AML-193 (cell line): ENCODE results near the gene PRDM10.
A peak's percentile ranks its signal among the peaks of the same experiment; 100 is the strongest.

Experiments
- DNase-seq, 2 experiments: peaks; one replicate each; lab custom pipeline; 2025; lab: John Stamatoyannopoulos, UW

Gene PRDM10

DNA sequence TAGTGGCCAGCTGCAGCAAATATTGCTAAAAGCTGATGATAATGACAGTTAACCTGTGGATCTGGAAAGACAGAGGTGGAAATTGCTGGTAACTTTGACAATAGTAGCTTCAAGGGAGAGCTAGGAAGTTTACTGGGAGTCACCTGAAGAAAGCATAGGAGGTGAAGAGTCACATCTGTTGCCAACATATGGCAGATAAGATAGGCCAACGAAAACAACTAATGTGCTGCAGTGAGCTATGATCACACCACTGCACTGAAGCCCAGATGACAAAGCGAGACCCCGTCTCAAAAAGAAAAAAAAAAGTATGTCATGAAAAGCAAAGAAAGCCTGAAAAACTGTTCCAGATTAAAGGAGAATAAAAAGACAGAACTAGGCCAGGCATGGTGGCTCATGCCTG is 4.3 kb upstream of the PRDM10 start:
- DNase-seq, result no peak

DNA sequence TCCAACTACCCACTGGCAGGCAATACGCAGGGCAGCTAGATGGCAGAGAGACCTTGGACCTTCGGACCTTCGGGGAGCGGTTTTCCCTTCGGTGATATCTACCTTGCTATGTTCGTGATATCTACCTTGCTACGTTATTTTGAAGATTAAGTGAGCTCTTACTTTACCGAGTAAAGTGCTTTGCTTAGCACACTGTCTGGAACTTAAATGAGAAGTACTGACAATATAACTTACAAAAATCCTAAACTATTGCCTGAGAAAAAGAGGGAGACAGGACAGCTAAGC is 1.0 kb upstream of the PRDM10 start:
- no peak for DNase-seq

DNA sequence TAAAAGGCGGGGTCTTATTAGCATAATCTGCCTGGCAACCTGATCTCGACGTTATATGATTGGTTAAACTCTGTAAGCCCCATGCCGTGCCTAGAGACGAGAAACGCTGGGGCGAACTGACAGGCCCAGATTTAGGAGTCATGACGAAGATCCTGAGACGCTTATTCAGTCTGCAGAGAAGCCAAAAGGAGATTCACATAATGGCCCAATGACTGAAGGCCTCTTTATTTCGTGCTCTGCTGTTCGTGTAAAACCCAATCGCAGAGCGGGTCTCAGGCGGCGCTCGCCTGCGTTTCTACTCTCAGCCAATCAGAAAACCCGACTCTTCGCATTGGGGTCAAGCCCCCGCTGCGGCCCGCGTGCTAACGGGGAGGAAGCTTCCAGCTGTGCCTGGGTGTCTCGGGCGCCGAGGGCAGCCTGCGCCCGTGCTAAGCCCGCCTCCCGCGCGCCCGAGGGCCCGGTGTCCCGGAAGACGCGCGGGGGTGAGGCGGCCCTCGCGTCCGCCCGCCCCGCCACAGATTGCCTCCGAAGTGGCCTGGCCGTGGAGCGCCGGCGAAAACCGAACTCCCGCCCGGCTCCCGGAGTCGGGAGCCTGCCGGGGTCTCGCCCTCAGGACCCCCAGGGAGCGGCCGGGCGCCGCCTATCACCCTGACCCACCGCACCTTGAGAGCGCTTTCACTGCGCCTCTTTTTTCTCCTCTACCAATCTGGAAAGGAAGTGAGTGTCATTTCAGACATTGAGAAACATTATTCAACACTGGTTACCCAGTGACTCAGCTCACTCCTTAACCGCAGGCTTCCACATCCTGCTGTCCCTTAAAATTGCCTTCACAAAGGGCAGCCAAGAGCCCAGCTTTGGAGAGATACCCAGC is 446 bp upstream of the PRDM10 start:
- peak; percentile 92 to 94 for DNase-seq

DNA sequence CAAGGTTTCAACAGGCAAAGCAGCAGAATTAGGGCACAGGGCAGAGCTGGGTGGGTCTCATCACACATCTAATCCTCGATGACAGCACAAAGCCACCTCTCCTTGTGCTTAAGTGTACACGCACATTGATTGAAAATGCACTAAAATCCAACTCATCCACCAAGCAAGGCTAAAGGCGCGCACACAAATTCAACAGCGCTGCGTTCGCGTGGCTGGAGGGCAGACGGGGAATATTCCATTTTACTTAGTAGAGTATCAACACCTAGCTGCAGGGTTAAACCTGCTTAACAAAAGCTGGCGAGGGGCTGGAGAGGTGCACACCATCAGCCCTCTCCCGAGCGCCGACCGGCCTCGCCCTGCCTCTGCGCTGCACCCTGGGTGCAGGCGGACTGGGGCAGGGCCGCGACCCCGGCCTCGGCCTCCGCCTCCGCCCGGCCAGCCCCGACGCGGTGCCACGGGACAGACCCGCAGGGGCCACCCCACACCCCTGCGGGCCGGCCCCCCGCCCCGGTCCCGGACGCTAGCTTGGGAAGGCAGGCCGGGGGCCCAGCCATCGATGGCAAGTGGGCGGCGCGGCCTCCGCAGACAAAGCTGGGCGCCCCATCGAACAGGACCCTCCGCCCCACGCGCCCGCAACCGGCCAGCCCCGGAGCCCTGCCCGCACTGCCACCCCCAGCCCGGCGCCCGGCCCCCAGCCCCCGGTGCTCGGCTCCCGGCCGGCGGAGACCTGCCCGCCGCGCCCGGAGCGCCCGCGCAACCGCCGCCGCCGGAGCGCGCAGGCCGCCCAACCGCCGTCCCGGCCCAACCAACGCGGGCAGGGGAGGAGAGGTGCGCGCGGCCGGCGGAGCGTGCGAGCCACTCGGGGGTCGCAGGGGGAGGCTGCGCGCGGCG is 929 bp downstream of the PRDM10 start:
- no peak for DNase-seq

DNA sequence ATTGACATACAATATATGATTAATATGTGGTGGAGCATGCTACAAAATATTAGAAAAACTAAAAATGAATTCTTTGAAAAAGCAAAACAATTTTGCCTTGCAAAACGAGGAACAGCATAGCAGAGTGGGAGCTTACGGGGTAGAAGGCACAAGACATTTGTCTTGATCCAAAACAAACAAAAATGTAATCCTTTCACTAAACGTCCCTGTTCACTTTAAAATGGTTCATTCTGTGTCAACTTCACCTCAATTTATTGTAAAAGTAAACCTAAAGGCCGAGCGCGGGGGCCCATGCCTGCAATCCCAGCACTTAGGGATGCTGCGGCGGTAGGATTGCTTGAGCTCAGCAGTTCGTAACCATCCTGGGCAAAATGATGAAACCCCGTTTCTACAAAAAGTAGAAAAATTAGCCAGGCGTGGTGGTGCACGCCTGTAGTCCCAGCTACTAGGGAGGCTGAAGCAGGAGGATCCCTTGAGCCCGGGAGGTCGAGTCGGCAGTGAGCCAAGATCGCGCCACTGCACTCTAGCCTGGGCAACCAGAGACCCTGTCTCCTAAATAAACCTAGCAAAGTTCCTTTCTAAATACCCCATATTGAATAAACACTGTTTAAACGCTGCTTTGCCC is 2.0 kb downstream of the PRDM10 start:
- DNase-seq, result peak in 1 of 2 experiments; percentile 14

DNA sequence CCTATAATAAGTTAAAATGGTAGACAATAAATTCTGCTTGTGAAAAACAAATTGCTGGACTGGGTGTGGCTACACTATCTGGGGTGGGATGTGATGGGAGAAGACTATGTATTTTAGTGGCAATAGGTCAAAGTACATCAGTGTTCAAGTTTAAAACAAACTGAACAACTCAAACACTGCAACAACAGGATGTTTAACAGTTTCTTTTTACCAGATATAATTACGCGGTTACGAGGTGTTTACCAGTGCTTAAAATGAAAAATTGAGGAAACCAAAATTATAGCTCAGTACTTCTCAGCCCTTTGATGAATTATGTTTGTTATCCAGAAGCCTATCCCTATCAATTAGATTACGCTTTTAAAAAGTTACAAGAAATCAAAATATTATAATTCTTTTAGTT is 3.2 kb downstream of the PRDM10 start:
- no peak for DNase-seq

DNA sequence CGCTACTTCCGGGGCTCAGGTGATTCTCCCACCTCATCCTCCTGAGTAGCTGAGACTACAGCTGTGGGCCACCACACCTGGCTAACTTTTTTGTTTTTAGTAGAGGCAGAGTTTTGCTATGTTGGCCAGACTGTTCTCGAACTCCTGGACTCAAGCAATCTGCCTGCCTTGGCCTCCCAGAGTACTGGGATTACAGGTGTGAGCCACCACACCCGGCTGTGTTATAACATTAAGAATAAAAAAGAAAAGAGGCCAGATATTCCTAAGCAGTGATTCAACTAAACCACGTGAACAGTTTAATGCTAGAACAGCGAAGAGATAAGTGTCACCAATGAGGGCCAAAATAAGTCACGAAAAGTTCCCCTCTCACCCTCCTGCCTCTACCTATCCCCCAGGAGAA is 3.7 kb downstream of the PRDM10 start:
- DNase-seq, result no peak

DNA sequence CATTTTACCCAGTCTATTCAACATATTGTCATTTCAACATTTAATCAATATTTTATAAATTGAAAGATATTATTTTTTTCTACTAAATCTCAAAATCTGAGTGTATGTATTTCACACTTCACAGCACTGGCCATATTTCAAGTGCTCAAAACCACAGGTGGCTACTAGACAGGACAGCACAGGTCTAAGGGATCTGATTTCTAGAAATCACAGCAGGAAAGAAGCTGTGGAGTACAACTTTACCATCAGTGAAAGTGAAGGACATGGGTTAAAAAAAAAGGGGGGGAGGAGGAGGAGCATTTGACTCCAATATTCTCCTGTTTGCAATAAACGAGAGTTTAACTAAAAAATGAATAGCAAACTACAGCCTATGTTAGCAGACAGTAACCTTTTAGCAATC is 4.5 kb downstream of the PRDM10 start:
- DNase-seq, result no peak

DNA sequence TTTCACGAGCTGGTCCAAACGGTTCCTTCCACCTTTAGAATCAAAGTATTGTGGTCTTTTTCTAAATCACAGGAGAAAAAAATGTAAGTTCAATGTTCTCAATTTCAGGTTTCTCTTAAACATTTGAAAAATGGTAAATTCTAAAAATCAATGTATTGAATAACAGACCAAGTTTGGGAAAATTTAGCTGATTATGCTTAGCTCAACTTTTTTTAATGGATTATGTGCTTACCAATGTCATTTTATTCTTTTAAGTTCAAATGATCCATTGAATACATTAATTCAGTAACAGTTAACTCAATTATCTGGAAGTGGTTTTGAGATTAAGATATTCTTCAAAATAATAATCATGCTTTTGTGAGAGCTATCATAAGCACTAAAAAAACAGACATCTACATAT is 5.1 kb downstream of the PRDM10 start:
- no peak for DNase-seq

DNA sequence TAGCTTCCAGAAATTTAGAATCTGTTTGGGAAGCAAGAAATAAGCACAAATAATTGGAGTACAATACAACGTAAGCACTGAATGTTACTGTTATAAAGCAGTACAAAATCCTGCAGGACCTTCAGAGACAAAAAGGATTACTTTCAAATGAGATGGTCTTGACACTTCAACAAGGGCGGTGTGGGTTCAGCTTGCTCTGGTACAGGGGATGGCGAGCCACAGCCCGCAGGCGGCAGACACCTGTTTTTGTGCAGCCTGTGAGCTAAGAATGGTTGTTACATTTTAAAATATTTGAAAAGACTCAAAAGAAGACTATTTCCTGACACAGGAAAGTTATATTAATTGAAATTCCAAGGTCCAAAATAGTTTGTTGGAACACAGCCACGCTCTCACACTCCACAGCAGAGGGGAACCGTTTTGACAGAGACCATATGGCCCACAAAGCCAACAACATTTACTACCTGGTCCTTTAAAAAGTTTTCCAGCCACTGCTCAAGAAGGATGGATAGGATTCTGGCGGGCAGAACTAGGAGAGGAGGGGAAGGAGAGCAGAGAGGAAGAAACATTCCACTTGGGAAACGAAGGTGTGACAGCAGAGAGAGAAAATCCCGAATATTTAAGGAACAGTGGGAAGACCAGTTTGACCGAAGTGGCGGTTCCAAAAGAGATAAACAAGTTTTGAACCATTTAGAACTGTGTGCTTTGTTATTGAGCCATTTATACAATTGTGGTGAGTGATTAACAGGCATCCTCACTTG is 6.3 kb downstream of the PRDM10 start:
- DNase-seq, result no peak

DNA sequence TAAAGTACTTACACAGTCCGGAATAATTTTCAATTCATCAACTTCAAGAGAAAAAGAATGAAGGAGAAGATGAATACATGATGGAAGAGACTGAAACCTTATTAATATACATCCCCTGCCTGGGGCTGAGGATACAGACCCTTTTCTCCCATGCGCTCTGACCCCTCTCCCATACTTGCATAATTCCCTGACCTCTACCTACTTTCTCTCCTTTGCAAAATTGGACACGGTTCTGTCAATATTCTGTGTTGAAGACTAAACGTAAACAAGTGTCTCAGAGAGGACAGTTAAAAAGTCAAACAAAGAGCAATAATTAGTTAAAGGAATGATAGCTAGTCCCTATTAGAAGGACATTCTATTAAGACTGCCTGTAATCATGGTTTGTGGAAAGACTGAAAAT is 7.5 kb downstream of the PRDM10 start:
- no peak for DNase-seq

DNA sequence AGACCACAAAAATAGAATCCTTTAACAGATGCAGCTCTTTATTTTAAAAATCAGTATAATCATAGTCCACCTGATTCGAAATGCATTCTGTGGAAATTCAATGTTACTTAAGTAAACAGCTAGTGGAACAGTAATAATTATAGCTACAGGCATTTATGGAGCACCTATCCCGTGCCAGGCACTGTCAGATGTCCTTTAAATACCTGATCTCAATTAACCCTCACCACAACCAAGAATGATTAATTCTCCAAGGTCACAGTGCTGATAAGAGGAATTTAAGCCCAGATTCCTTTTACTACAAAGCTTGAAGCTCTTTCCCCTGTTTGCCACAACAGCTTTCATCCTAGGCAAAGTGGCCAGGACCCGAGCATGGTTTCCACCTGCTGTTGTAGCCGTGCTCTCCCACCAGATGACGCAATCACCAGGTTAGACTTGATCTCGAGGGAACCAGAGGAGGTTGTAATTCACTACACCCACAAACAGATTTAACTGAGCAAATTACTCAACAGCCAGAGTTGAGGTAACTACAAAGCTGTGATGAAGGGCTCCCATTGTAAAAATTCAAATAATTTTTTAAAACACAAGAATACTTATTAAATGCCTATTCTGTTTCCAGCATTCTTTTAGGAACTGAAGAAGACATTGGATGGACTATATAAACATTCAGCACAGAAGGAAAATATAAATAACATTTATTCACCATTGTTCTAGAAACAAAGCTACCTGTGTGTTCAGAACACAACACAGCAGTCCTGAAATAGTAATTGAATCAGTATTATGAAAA is 10.3 kb downstream of the PRDM10 start:
- peak; percentile 28 to 34 for DNase-seq

DNA sequence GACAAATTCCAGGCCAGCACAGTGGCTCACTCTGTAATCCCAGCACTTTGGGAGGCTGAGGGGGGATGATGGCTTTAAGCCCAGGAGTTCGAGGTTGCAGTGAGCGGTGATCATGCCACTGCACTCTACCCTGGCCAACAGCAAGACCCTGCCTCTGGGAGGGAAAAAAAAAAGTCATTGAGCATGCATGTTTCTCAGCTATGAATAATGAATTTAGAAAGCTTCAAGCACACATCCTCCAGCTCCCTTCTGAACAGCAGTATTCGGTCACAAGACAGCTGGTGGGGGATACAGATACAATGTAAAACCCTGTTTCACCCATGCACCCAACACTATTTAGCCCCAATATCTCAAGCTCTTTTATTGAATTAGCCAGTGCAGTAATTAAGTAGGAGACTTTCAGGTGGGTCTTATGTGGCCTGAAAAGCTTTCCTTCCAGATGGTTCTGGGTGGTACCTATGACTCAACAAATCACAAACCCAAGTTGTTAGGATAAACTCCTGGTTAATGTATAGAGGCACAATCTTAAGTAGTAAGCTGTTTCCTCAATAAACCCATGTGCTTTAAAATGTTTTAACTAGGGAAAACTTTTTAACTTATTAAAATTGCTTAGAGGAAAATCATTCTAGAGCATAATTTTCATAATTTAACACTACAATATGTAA is 13.4 kb downstream of the PRDM10 start:
- DNase-seq, result no peak

DNA sequence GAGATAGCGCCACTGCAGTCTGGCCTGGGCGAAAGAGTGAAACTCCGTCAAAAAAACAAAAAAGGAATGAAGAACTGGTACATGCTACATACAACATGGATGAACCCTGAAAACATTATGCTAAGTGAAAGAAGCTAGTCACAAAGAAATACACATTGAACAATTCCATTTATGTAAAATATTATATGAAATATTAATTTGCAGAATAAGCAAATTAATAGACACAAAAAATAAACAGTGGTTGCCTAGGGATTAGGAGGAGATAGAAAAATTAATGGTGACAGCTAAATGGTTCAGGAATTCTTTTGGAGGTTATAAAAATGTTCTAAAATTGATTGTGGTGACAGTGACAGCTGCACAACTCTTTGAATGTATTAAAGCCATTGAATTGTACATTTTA is 14.7 kb downstream of the PRDM10 start:
- DNase-seq, result no peak

DNA sequence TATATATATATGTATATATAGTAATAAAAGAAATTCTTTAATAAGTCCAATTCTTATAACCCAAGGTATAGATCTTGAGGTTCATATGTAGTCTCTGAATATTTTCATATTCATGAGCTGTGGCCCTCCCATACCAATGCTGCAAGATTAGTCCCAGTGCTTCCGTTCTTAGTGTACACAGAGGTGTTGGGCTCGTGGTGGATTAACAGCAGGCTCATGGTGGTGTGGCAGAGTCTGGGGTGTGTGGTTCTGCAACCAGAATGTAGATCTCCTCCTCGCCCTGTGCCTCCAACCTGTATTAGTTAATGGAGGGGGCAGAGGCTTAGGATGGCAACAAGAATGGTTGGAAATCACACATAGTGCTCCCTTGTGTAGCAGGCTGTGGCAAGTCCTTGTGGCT is 16.8 kb downstream of the PRDM10 start:
- DNase-seq, result no peak

DNA sequence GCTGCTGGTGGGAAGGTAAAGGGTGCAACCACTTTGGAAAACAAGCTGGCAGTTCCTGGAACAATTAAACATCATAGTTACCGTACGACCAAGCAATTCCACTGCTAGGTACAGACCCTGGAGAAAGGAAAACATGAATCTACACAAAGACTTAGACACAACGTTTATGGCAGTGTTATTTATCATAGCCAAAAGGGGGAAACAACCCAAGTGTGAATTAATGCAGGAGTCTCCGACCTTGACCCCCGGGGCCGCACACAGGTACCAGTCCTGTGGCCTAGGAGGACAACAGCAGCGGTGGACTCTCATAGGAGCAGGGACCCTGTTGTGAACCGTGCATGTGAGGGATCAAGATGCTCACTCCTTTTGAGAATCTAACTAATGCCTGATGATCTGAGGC is 22.5 kb downstream of the PRDM10 start:
- DNase-seq, result no peak

DNA sequence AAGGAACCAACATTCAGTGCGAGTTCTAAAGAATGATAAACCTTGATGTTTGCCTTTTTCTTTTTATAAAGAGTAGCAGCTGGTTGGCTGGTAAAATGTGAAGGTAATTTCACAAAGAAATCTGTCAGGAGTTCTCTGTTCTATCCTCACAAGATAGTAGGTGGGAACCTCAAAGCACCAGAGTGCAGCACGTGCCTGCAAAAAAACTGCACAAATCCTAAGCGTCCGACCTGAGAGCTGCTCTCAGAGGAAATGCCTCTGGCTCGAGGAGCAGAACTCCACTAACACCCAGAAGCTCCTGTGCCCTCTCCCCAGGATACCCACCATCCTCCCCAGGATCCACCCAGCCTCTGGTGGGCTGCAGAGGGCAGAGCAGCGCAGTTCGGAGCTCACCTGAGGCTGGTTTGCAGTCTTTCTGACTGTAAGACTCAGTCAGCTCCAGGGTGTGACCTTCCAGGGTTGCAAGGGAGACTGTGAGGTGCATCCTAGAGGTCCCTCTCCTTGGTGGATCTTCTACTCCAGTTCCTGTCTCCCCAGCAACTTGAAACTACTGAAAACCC is 23.5 kb downstream of the PRDM10 start:
- DNase-seq, result no peak

DNA sequence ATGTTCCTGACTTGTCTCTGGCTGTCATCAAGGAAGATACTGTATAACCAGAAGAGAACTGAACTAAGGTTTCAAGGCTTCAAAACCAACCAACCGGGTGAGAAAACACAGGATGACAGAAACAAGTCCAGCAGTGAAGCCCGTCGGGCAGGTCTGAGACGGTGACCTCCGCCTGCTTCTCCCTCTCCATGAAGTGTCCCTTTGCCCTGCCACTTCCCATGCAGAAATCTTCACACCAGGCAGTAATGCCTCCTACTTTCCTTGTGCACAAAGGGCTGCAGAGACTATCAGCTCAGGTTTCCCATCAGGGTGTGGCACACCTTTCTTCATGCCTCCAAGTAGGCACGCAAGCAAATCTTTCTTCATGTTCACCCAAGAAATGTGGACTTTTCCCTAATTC is 24.2 kb downstream of the PRDM10 start:
- no peak for DNase-seq

DNA sequence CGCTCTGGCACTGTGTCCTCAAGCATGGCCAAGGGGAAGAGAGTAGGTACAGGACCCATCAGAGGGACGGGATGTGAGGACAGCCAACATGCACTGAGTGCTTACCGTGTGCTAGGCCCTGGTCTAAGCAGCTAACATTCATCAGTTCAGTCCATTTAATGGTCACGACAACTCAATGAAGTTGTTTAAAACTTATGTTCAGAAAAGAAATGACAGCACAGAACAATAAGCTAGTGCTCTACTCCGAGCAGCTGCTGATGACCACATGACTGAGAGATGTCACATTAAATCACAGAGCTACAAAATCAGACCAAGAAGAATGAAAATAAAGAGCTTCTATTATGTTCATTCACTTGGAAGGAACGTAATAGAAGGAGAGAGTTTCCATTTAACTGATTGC is 26.3 kb downstream of the PRDM10 start:
- DNase-seq, result no peak

DNA sequence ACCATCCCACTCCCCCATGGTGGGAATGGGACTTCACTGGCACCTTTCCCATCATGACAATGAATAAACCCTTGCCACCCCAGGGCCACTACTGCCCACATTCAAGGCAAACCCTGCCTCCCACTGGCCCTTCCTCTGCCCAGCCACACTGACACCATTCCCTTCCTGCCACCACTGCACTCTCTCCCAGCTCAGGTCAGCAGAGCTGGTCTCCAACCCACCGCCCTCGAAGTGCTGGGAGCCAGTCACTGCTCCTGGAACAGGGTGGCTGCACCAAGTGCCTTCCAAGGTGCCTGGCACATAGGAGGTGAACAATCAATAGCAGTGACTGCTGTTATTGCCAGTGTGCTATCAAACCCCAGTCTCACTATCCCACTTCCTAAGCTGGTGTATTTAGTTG is 27.1 kb downstream of the PRDM10 start:
- DNase-seq, result no peak

DNA sequence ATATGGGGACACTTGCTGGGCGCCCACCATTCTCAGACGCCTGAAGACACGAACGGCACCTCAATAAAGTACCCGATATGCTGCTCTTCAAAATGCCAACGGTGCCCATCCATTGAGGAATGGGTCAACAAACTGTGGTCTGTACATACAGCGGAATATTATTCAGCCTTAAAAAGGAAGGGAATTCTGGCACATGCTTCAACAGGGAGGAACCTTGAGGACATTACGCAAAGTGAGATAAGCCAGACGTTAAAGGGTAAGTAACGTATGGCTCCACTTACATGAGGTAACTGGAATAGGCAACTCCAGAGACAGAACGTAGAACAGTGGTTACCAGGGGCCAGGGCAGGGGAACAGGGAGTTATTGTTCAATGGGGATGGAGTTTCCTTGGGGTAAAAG is 28.0 kb downstream of the PRDM10 start:
- DNase-seq, result no peak
